CD8-positive, alpha-beta memory T cell (primary cell): Measurements from ENCODE around the gene SYT9. TPM values are rescaled to one million over a fixed set of nuclear protein-coding genes. Genes with fewer than 3 reads are reported as not detected.

ENCODE experiments used
- CTCF ChIA-PET: fragments of 350-600 bp; sonication (Branson Sonifier 250); formaldehyde crosslinking; loops from one replicate; lab custom pipeline; 2021; ENCODE audit warnings: antibody characterized with exemption; lab: Charles Lee
- POLR2A ChIA-PET: fragments of 350-600 bp; sonication (Branson Sonifier 250); formaldehyde crosslinking; loops from one replicate; lab custom pipeline; 2021; ENCODE audit warnings: antibody characterized with exemption; lab: Charles Lee
- DNase-seq, 5 donors: peaks; one replicate each; pipeline versions ENCODE4 v3.0.0 to v3.0.0-alpha.2; 2020 to 2022; ENCODE audit warnings: mixed read lengths in 1 of 5
- H3K27ac ChIP-seq: one replicate; pipeline ENCODE4 v1.7.0; 2013; ENCODE audit warnings: low read depth, mild to moderate bottlenecking, low read length, moderate library complexity
- H3K27me3 ChIP-seq: 2 replicates; pipeline ENCODE4 v1.7.0; 2013; ENCODE audit warnings: low read length, mild to moderate bottlenecking; ENCODE audit not compliant: insufficient read depth, poor library complexity, severe bottlenecking
- H3K36me3 ChIP-seq: 2 replicates; pipeline ENCODE4 v1.7.0; 2013; ENCODE audit warnings: mild to moderate bottlenecking, low read length, moderate library complexity; ENCODE audit not compliant: insufficient read depth
- H3K4me1 ChIP-seq: 2 replicates; pipeline ENCODE4 v1.7.0; 2013; ENCODE audit warnings: mild to moderate bottlenecking, low read length, moderate library complexity; ENCODE audit not compliant: insufficient read depth
- H3K4me3 ChIP-seq: 2 replicates; pipeline ENCODE4 v1.7.0; 2013; ENCODE audit warnings: mild to moderate bottlenecking, low read length
- H3K9me3 ChIP-seq: 2 replicates; pipeline ENCODE4 v1.7.0; 2013; ENCODE audit warnings: mild to moderate bottlenecking, low read length
- H3K27ac Mint-ChIP-seq, 8 donors: one replicate each; pipeline ENCODE4 v1.8.0; 2020 to 2021; ENCODE audit warnings: mixed read lengths in 8 of 8, mild to moderate bottlenecking in 6 of 8, inconsistent platforms in 3 of 8, moderate library complexity in 3 of 8
- H3K27me3 Mint-ChIP-seq, 2 donors: one replicate each; pipeline ENCODE4 v1.8.0; 2020 to 2021; ENCODE audit warnings: mixed read lengths in 2 of 2, mild to moderate bottlenecking in 1 of 2, moderate library complexity in 1 of 2
- H3K36me3 Mint-ChIP-seq, 3 donors: one replicate each; pipeline ENCODE4 v1.8.0; 2020 to 2021; ENCODE audit warnings: mixed read lengths in 3 of 3, inconsistent platforms in 1 of 3, mild to moderate bottlenecking in 1 of 3
- H3K4me1 Mint-ChIP-seq, 3 donors: one replicate each; pipeline ENCODE4 v1.8.0; 2020 to 2021; ENCODE audit warnings: mixed read lengths in 3 of 3, inconsistent platforms in 1 of 3, mild to moderate bottlenecking in 1 of 3
- H3K4me3 Mint-ChIP-seq, 7 donors: one replicate each; pipeline ENCODE4 v1.8.0; 2020 to 2021; ENCODE audit warnings: mixed read lengths in 7 of 7, mild to moderate bottlenecking in 6 of 7, moderate library complexity in 4 of 7, inconsistent platforms in 2 of 7
- H3K9me3 Mint-ChIP-seq, 5 donors: one replicate each; pipeline ENCODE4 v1.8.0; 2020 to 2022; ENCODE audit warnings: mixed read lengths in 5 of 5, mild to moderate bottlenecking in 3 of 5, moderate library complexity in 2 of 5, inconsistent platforms in 1 of 5
- polyA plus RNA-seq: library from polyadenylated mRNA; unstranded; fragments of 300-500 nt; fragmentation: Illumina TruSeq; gene quantifications from one replicate; pipeline ENCODE4 v1.2.3, GENCODE V29; 2021
- total RNA-seq, 2 experiments: library from RNA; stranded (reverse); gene quantifications; one replicate each; pipeline ENCODE4 v1.2.3, GENCODE V29; 2021

Gene SYT9
- total and polyA plus RNA-seq, 3 experiments from 2014 or later: not detected

DNA sequence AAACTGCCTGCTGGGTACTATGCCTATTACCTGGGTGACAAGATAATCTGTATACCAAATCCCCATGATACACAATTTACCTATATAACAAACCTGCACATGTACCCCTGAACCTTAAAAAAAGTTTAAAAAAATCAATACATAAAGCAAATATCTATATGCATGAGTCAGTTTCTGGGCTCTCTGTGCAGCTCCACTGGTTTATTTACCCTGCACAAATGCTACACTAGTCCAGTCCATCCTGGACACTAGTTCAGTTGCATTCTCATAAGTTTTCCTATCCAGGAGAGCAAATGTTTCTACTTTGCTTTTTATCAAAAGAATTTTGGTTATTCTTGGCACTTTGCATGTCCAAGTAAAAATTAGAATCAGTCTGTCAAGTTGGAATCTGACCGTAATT, 133.8 kb downstream of the SYT9 start:
- no peak for DNase-seq
- H3K27ac ChIP-seq: no peak overlapping the region
- H3K9me3 ChIP-seq: no peaks in the 10 kb centered on the region
- no peak overlapping the region for H3K4me3 Mint-ChIP-seq
- H3K4me1 Mint-ChIP-seq: no peaks in the 10 kb centered on the region
- H3K27me3 ChIP-seq: no peaks in the 10 kb centered on the region
- H3K27me3 Mint-ChIP-seq: peaks cover 3 to 13% of the 10 kb centered on the region in 2 donors
- H3K4me1 ChIP-seq: no peaks in the 10 kb centered on the region
- POLR2A ChIA-PET: no interaction called here
- H3K36me3 Mint-ChIP-seq: no peaks in the 10 kb centered on the region
- H3K9me3 Mint-ChIP-seq: peaks cover 0 to 4% (median 0%) of the 10 kb centered on the region in 5 donors
- no peak overlapping the region for H3K27ac Mint-ChIP-seq
- CTCF ChIA-PET: no interaction called here
- no peak overlapping the region for H3K4me3 ChIP-seq
- H3K36me3 ChIP-seq: no peaks in the 10 kb centered on the region

GRCh38 chr11:7413961-7414915, 162.5 kb downstream of the SYT9 start:
- H3K27ac ChIP-seq: no peak overlapping the region
- peaks cover 0 to 3% (median 0%) of the 10 kb centered on the region in 3 donors for H3K36me3 Mint-ChIP-seq
- H3K9me3 ChIP-seq: no peaks in the 10 kb centered on the region
- CTCF ChIA-PET: interaction anchor here (1.9 kb wide), 1 partner anchor 28 kb away, joined by 4 read pairs; no protein-coding TSS in a partner anchor
- H3K36me3 ChIP-seq: no peaks in the 10 kb centered on the region
- H3K4me3 Mint-ChIP-seq: no peak overlapping the region
- H3K27me3 Mint-ChIP-seq: peaks cover 16 to 71% of the 10 kb centered on the region in 2 donors
- no peak overlapping the region for H3K4me3 ChIP-seq
- H3K9me3 Mint-ChIP-seq: peaks cover 2 to 14% (median 6%) of the 10 kb centered on the region in 5 donors
- no peak for DNase-seq
- POLR2A ChIA-PET: no interaction called here
- H3K4me1 Mint-ChIP-seq: no peaks in the 10 kb centered on the region
- H3K27ac Mint-ChIP-seq: no peak overlapping the region
- no peaks in the 10 kb centered on the region for H3K4me1 ChIP-seq
- H3K27me3 ChIP-seq: no peaks in the 10 kb centered on the region

- Histone ChIP-seq H3K36me3 (no peaks in the 10 kb centered on the region), H3K27me3 (no peaks in the 10 kb centered on the region), H3K27ac (no peak overlapping the region), H3K4me1 (no peaks in the 10 kb centered on the region), H3K4me3 (no peak overlapping the region), H3K9me3 (no peaks in the 10 kb centered on the region)
- H3K36me3 Mint-ChIP-seq: peaks cover 0 to 3% (median 0%) of the 10 kb centered on the region in 3 donors
- H3K4me1 Mint-ChIP-seq: no peaks in the 10 kb centered on the region
- CTCF ChIA-PET: interaction anchor here (1.9 kb wide), 1 partner anchor 27 kb away, joined by 4 read pairs; no protein-coding TSS in a partner anchor
- no peak overlapping the region for H3K4me3 Mint-ChIP-seq
- H3K9me3 Mint-ChIP-seq: peaks cover 0 to 14% (median 6%) of the 10 kb centered on the region in 5 donors
- peaks cover 16 to 69% of the 10 kb centered on the region in 2 donors for H3K27me3 Mint-ChIP-seq
- peak overlapping the region in 1 of 8 donors; percentile 10 for H3K27ac Mint-ChIP-seq
- DNase-seq: no peak
- POLR2A ChIA-PET: no interaction called here
These were observed 163.5 kb downstream of the SYT9 start for GRCh38 chr11:7414973-7415817.

DNA sequence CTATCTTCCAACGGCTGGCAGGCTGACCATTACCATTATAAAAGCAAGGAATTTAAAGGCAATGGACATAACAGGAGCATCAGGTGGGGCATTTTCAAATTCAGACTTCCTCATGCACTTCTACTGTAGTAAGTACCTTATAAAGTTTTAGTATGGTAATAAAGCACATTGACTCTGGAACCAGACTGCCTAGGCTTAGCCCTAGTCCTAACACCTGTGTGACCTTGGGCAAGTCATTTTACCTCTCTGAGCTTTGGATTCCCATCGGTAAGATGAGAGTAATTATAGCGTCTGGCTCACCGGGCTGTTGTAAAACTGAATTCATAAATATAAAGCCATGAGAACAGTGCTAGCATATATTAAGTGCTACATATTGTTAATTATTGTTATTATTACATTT, 164.4 kb downstream of the SYT9 start:
- no peaks in the 10 kb centered on the region for H3K4me1 Mint-ChIP-seq
- H3K4me3 ChIP-seq: no peak overlapping the region
- no peaks in the 10 kb centered on the region for H3K9me3 ChIP-seq
- ChIA-PET POLR2A (no interaction called here), CTCF (interaction anchor here (1.9 kb wide), 1 partner anchor 26 kb away, joined by 4 read pairs; no protein-coding TSS in a partner anchor)
- no peak overlapping the region for H3K27ac Mint-ChIP-seq
- peaks cover 0 to 10% (median 5%) of the 10 kb centered on the region in 5 donors for H3K9me3 Mint-ChIP-seq
- no peaks in the 10 kb centered on the region for H3K36me3 ChIP-seq
- H3K4me1 ChIP-seq: no peaks in the 10 kb centered on the region
- no peak for DNase-seq
- H3K27me3 Mint-ChIP-seq: peaks cover 12 to 63% of the 10 kb centered on the region in 2 donors
- no peaks in the 10 kb centered on the region for H3K27me3 ChIP-seq
- H3K36me3 Mint-ChIP-seq: peaks cover 0 to 3% (median 0%) of the 10 kb centered on the region in 3 donors
- no peak overlapping the region for H3K27ac ChIP-seq
- H3K4me3 Mint-ChIP-seq: no peak overlapping the region

GRCh38 chr11:7417328-7417727, 165.6 kb downstream of the SYT9 start:
- Histone ChIP-seq H3K27ac (no peak overlapping the region), H3K27me3 (no peaks in the 10 kb centered on the region), H3K4me1 (no peaks in the 10 kb centered on the region), H3K9me3 (no peaks in the 10 kb centered on the region), H3K4me3 (no peak overlapping the region), H3K36me3 (no peaks in the 10 kb centered on the region)
- no peak overlapping the region for H3K4me3 Mint-ChIP-seq
- peaks cover 0 to 3% (median 0%) of the 10 kb centered on the region in 3 donors for H3K36me3 Mint-ChIP-seq
- H3K27me3 Mint-ChIP-seq: peaks cover 12 to 53% of the 10 kb centered on the region in 2 donors
- peaks cover 0 to 2% (median under 1%) of the 10 kb centered on the region in 5 donors for H3K9me3 Mint-ChIP-seq
- no peak overlapping the region for H3K27ac Mint-ChIP-seq
- H3K4me1 Mint-ChIP-seq: peaks cover under 1 to 3% (median 1%) of the 10 kb centered on the region in 3 donors
- DNase-seq: no peak
- CTCF ChIA-PET: no interaction called here
- POLR2A ChIA-PET: no interaction called here

DNA sequence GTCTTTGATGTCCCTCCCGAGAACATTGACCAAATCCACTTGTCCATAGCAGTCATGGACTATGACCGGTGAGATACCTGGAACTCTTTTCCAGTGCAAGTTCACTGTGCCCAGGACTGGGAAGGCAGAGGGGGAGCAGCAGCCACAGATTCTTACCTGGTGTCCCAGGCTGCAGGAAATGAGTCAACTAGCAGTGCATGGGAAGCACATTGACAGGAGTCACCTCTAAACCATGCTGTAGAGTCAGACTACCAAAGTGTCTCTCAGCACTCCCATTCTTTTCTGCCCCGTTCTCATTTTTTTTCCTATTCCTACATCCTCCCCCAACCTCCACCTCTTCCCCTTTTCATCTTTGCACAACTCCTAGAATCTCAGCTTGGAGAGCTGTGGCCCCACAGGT, 166.4 kb downstream of the SYT9 start:
- H3K27me3 Mint-ChIP-seq: peaks cover 7 to 45% of the 10 kb centered on the region in 2 donors
- Histone ChIP-seq H3K4me1 (peaks cover 5% of the 10 kb centered on the region), H3K4me3 (no peak overlapping the region), H3K27me3 (no peaks in the 10 kb centered on the region), H3K36me3 (no peaks in the 10 kb centered on the region), H3K9me3 (no peaks in the 10 kb centered on the region), H3K27ac (no peak overlapping the region)
- H3K27ac Mint-ChIP-seq: no peak overlapping the region
- H3K4me3 Mint-ChIP-seq: no peak overlapping the region
- ChIA-PET POLR2A (no interaction called here), CTCF (no interaction called here)
- no peak for DNase-seq
- H3K4me1 Mint-ChIP-seq: peaks cover 8 to 9% (median 8%) of the 10 kb centered on the region in 3 donors
- peaks cover 0 to 3% (median 0%) of the 10 kb centered on the region in 3 donors for H3K36me3 Mint-ChIP-seq
- no peaks in the 10 kb centered on the region for H3K9me3 Mint-ChIP-seq

GRCh38 chr11:7418906-7419305, 167.2 kb downstream of the SYT9 start:
- Mint-ChIP-seq H3K9me3 (no peaks in the 10 kb centered on the region), H3K4me1 (peaks cover 11% of the 10 kb centered on the region in 3 donors), H3K36me3 (peaks cover 0 to 1% (median 0%) of the 10 kb centered on the region in 3 donors), H3K27me3 (peaks cover 7 to 37% of the 10 kb centered on the region in 2 donors), H3K27ac (no peak overlapping the region), H3K4me3 (no peak overlapping the region)
- no peaks in the 10 kb centered on the region for H3K36me3 ChIP-seq
- no peak overlapping the region for H3K27ac ChIP-seq
- DNase-seq: no peak
- H3K4me1 ChIP-seq: peaks cover 12% of the 10 kb centered on the region
- no peaks in the 10 kb centered on the region for H3K27me3 ChIP-seq
- H3K4me3 ChIP-seq: no peak overlapping the region
- ChIA-PET CTCF (interaction anchor here (1.4 kb wide), 1 partner anchor 23 kb away, joined by 3 read pairs; no protein-coding TSS in a partner anchor), POLR2A (no interaction called here)
- H3K9me3 ChIP-seq: no peaks in the 10 kb centered on the region
